Measurements from ENCODE around the gene HIVEP3.
"Not testable (repeated sequence)": the region's sequence is repeated elsewhere in the genome, so short reads cannot be mapped to it uniquely, and the experiment has no call there.

The HIVEP3 gene

DNA sequence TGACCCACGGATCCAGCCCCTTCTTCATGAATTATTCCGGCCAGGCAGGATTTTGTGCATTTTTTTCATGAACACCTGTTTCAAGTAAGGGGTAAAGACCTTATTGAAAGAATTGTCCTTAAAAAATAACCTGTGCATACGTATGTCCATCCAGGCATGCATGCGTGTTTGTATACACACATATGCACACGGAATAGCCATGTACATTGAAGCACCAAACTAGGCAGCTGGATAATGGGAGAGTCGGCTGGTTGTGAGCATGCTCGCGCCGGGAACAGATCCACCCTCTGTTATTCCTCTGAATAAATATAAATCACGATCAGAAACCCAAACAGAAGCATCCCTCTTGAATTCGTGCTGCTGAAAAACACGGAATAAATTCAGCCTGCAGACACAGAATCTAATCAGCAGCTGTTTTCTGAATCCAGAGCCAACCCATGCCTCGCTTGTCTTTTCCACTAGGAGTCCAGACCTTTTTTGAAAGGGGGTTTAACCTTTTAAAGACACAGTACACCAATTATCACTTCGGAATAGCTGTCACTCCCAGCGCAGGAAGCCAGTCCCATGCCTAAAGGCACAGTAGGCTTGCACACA is at the start of gene HIVEP3:
Gene HIVEP3, minus strand, starts transcription at position 473 of the 594 bp plus-strand sequence.
- no peak for DNase-seq

- DNase-seq: no peak
These were observed 45.7 kb upstream of the HIVEP3 start for GRCh38 chr1:41964400-41964799.

- DNase-seq: no peak
These were observed 44.9 kb upstream of the HIVEP3 start for GRCh38 chr1:41963636-41964035.

- no peak for DNase-seq
These were observed 39.4 kb upstream of the HIVEP3 start for GRCh38 chr1:41958015-41958673.

GRCh38 chr1:41957568-41957967 is 38.8 kb upstream of the HIVEP3 start:
- no peak for DNase-seq

DNA sequence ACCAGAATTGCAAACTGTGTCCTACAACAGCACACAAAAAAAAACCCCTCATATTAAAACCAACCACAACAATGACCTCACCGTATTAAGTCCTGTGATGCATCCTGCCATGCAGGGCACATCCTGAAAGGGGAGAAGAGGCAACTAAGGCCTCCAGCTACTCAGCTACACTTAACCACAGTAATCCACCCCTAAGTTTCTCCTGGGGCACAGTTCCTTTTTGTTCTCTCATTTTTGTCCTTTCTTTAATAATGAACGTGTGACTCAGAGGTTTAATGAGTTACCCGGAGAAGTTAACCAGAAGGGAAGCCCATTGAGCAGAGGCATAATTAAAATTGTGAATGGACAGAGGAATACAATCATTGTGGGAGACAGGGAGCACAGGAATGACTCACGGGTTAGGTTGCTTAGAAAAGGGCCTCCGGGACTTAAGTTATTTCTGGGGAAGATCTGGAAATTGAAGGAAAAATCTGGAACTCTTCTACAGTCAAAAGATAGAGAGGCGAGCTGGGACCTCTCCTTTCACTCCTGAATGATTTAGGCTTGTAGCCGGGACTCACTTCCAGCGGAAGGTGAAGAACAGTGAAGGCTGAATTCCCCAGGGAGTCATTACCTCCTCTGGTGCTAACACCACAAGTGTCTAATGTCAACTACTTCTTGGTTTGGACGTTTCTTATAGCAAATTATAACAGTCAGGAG is 36.9 kb upstream of the HIVEP3 start:
- DNase-seq: no peak

DNA sequence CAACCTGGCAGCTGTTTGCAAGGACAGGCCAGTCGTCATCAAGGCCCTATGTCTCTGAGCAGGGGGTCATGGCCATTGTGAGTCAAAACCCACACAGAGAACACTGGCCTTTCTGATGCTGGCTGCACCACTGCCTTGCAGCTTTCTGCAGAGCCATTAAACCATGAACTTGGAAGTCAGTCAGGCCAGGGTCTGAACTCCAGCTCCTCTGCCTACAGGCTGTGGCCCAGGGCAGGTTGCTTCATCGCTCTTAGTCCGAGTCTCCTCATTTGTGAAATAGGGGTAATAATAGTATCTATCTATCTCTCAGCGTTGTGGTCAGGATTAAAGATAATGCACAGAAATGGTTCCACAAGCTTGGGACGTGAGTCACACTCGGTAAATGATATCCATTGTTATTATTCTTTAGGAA is 35.8 kb upstream of the HIVEP3 start:
- no peak for DNase-seq

GRCh38 chr1:41953291-41953690 is 34.6 kb upstream of the HIVEP3 start:
- DNase-seq: no peak

- no peak for DNase-seq
These were observed 33.5 kb upstream of the HIVEP3 start for GRCh38 chr1:41952208-41952607.

DNA sequence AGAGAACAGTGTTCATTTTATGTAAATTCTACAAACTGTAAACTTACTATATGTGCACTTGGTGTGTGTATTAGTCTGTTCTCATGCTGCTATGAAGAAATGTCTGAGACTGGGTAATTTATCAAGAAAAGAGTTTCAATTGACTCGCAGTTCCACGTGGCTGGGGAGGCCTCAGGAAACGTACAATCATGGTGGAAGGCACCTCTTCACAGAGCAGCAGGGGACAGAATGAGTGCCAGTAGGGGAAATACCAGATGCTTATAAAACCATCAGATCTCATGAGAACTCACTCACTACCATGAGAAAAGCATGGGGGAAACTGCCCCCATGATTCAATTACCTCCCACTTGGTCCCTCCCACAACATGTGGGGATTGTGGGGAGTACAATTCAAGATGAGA is 32.8 kb upstream of the HIVEP3 start:
- not testable (repeated sequence) for DNase-seq

- DNase-seq: no peak
These were observed 32.1 kb upstream of the HIVEP3 start for GRCh38 chr1:41950820-41951219.

- DNase-seq: not testable (repeated sequence)
These were observed 27.2 kb upstream of the HIVEP3 start for GRCh38 chr1:41945946-41946345.

DNA sequence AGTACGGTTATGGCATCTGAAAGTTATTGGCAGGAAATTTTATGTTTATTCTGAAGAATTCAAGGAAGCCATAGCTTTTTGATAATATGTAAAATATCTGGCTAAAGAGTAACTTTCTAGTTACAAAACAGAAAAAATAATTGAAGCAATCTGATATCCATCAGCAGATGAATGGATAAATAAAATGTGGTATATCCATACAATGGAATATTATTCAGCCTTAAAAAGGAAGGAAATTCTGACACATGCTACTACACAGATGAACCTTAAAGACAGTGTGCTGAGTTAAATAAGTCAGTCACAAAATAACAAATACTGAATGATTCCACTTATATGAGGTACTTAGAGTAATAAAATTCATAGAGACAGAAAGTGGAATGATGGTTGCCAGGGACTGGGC is 25.0 kb upstream of the HIVEP3 start:
- no peak for DNase-seq

DNA sequence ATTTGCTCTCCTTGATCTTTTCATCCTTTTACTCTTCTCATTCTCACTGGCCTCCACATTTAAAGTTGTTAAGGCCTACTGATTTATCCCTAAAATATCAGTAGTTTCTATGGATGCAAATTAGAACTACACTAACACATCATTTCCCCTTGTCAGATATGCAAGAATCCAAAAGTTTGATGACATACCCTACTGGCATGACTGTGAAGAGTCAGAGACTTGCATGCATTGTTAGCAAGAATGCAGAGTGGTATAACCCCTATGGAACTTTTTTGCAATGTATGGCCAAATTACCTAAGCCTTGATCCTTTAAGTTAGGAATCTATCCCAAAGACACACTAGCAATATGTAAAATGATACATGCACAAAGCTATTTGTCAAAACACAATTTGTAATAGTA is 23.6 kb upstream of the HIVEP3 start:
- DNase-seq: no peak

- no peak for DNase-seq
These were observed 22.7 kb upstream of the HIVEP3 start for GRCh38 chr1:41941381-41941780.

- DNase-seq: no peak
These were observed 20.5 kb upstream of the HIVEP3 start for GRCh38 chr1:41939194-41939593.

DNA sequence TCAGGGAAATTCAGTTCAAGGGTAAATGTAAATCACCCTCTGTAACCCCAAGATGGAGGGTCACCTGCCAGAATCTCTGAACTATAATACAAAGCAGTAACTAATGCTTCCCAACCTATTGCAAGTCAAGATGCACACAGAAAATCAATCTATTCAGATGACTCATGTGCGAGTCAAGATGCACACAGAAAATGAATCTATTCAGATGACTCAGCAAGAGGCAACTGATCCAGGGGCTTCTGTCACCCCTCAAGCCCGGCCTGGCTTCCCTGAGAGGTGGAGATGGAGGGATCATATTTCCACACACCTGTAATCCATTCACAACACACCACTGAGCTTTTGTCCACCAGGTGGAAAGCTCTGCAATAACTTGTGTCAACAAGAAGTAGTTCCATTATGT is 17.4 kb upstream of the HIVEP3 start:
- no peak for DNase-seq

DNA sequence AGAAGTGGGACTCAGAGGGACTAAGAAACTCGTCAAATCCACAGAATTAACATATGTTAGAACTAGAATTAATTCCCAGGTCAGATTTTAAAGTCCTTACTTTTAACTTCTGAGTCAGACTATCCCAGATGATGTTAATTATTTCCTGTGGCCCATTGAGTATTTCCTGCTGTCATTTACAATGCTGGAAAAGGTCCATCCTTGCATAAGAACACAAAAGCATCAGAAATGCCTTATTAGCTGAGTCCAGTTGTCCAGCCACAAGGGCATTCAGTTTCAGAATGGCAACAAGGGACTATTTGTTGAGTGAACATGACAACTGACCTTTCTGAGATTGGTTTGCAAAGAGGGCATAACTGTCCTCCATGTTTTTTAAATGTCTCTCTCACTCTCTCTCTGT is 16.5 kb upstream of the HIVEP3 start:
- no peak for DNase-seq

DNA sequence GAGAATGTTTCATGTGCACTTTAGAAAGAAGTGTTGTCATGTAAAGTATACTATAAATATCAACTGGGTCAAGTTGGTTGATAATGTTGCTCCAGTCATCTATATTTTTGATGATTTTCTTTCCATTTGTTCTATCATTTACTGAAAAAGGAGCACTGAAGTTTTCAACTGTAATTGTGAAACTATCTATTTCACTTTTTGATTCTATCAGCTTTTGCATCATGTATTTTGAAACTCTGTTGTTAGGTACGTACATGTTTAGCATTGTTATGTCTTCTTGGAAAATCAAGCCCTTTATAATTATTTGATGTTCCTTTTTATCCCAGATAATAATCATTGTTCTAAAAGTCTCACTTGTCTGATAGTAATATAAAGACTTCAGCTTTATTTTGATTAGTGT is 14.4 kb upstream of the HIVEP3 start:
- no peak for DNase-seq

DNA sequence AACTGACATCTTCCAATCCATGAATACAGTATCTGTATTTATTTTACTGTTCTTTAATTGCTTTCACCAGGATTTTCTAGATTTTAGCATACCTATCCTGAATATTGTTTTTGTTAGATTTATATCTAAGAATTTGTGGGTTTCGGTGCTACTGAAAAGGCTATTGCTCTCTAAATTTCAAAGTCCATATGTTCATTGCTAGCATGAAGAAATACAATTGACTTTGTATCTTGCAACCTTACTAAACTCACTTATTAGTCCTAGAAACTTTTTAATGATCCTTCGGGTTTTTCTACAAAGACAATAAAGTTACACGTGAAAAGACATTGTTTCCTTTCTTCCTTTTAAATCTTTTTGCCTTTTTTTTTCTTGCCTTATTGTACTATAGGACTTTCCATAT is 12.9 kb upstream of the HIVEP3 start:
- no peak for DNase-seq

DNA sequence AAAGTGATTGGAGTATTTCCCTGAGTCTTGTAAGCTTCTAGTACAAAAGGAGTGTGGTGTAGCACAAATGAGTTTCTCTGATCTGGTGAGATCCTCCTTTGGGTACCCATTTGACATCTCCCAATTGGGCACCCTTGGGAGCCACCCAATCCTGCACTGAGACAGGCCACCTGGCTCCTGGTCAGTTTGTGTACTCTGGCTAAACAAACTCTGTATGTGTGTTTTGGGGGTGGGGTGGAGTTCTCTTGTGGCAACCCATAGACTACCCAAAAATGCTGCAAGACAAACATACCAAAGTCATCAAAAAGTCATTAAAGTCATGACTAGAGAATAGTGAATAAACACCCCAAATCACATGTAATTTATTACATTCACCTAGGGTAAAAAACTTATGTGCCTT is 8.4 kb upstream of the HIVEP3 start:
- DNase-seq: no peak

DNA sequence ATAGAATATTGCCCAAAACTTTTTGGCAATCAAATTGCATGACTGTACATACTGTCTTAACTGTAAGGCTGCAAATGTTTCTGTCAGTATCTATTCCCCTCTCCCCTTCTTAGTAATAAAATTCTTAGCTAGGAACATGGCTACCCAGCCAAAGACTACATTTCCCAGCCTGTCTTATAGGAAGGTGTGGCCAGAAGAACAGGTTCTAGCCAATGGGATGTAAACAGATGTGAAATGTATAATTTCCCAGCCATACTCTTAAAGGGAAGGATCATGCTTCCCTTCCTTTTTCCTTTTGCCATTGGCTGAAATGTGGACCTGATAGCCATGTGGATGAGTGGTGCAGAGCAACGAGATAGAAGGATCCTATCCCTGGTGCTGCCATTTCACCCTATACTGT is 7.0 kb upstream of the HIVEP3 start:
- DNase-seq: no peak

DNA sequence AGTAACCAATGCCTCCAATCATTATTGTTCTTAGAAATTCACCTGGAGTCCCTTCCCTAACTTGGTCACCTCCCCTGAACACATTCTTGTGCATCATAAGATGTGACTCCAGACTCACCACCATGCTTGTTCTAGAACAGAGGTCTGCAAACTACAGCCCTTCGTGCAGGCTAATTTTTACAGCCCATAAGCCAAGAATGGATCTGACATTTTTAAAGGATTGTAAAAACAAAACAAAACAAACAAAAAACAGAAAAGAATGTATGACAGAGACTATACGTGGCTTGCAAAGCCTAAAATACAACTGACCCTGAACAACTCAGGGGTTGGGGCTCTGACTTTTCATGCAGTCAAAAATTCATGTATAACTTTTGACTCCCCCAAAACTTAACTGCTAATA is 6.2 kb upstream of the HIVEP3 start:
- no peak for DNase-seq

- DNase-seq: not testable (repeated sequence)
These were observed 2.5 kb upstream of the HIVEP3 start for GRCh38 chr1:41921271-41921670.

GRCh38 chr1:41920658-41921057 is 1.9 kb upstream of the HIVEP3 start:
- no peak for DNase-seq
